Loucy (cell line): ENCODE measurements around the gene ERCC6L.

Experiments used
- EZH2phosphoT487 ChIP-seq: fragments of 200-600 bp; IDR thresholded peaks from 2 replicates; pipeline ENCODE4 v1.6.1; 2018; ENCODE audit warnings: antibody characterized with exemption, mild to moderate bottlenecking, moderate library complexity, borderline replicate concordance
- TF ChIP-seq, protein P1 (sequence below): fragments of 200-600 bp; sonication (generic); conservative IDR thresholded peaks from 2 replicates; pipeline ENCODE4 v1.5.1; 2014; ENCODE audit warnings: mild to moderate bottlenecking, antibody characterized with exemption, low read length

DNA sequence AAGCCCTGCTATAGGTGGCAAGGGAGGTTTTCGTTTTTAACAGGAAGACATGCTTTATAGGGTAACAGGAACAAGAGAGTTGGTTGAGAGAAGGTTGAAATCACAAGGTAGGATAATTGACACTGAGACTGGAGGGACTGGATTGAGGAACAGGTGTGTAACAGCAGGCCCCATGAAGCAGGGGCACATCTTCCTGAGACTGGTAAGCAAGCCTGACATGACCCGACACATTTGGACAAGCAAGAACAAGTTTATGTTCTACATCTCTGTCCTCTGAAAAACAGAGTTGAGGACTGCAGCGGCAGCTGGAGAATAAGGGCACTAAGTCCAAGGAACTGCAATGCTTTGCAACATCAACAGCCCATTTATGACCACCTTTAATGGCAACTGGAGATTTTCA, 33.0 kb upstream of the ERCC6L start:
- TF ChIP-seq, protein P1, sequence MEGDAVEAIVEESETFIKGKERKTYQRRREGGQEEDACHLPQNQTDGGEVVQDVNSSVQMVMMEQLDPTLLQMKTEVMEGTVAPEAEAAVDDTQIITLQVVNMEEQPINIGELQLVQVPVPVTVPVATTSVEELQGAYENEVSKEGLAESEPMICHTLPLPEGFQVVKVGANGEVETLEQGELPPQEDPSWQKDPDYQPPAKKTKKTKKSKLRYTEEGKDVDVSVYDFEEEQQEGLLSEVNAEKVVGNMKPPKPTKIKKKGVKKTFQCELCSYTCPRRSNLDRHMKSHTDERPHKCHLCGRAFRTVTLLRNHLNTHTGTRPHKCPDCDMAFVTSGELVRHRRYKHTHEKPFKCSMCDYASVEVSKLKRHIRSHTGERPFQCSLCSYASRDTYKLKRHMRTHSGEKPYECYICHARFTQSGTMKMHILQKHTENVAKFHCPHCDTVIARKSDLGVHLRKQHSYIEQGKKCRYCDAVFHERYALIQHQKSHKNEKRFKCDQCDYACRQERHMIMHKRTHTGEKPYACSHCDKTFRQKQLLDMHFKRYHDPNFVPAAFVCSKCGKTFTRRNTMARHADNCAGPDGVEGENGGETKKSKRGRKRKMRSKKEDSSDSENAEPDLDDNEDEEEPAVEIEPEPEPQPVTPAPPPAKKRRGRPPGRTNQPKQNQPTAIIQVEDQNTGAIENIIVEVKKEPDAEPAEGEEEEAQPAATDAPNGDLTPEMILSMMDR = no peak
- no peak for TF ChIP-seq EZH2phosphoT487
